H7 (cell line): Measurements from ENCODE around the gene ZNF503. TPM values are rescaled to one million over a fixed set of nuclear protein-coding genes. Genes with fewer than 3 reads are reported as not detected.
A peak's percentile ranks its signal among the peaks of the same experiment; 100 is the strongest.

Experiments
- DNase-seq: peaks from one replicate; pipeline ENCODE4 v3.0.0; 2012
- H3K27me3 ChIP-seq: 2 replicates; pipeline ENCODE4 v1.6.0; 2011; ENCODE audit warnings: mild to moderate bottlenecking, low read length; ENCODE audit not compliant: control insufficient read depth, insufficient read depth
- H3K36me3 ChIP-seq: replicated peaks from 2 replicates; pipeline ENCODE4 v1.5.1; 2011; ENCODE audit warnings: low read length; ENCODE audit not compliant: control insufficient read depth, insufficient read depth
- H3K4me3 ChIP-seq: 2 replicates; pipeline ENCODE4 v1.5.1; 2011; ENCODE audit warnings: low read depth, mild to moderate bottlenecking, control low read depth, low read length, moderate library complexity; ENCODE audit not compliant: insufficient read depth
- total RNA-seq: library from RNA; depleted of rRNA; stranded (reverse); fragments of >200 nt; shearing (Covaris generic); gene quantifications from 2 replicates; pipeline ENCODE4 v1.2.3, GENCODE V29; 2014

The ZNF503 gene
- total RNA-seq, 1 experiment from 2014 or later = 0.03 TPM

DNA sequence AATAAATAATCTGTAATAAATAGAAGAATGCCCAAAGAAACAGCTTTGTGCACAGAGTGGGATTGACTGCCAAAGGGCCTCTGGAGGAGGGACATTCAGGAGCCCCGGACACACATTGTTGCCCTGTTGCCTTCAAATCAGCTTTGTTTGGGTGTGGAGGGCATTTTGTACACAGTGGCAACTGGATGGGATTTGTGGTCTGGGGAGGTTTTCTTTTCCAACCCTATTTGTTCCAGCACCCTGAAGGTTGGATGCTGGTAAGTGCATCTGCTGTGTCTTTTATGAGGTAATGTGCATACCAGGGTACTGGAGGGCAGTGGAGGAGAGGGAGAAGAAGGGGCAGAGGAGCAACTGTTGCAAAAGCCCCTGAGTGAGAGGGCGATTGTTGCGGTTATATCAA, 36.1 kb upstream of the ZNF503 start:
- Histone ChIP-seq H3K27me3 (peaks cover 54% of the 10 kb centered on the region), H3K36me3 (no peaks in the 10 kb centered on the region), H3K4me3 (no peak overlapping the region)
- DNase-seq = no peak

GRCh38 chr10:75436896-75437295, 35.3 kb upstream of the ZNF503 start:
- no peak overlapping the region for H3K4me3 ChIP-seq
- H3K27me3 ChIP-seq = peaks cover 62% of the 10 kb centered on the region
- no peaks in the 10 kb centered on the region for H3K36me3 ChIP-seq
- no peak for DNase-seq

DNA sequence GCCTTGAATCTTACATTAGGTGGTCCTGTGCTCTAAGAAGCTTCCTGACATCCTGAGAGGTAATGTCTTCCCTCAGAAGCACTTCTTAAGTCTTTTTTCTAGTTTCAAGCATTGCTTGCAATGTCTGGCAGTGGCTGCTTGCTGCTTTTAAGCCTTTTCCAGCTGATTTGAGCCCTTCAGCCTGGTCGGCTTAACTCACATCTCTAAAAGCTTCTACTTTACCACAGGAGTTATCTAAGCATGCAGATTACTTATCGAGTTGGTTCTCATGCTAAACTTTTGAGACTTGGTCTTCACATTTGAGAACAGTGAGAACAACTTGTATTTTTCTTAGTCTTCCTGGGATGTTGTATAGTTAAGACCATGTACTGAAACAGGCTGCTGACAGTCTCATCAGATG, 33.7 kb upstream of the ZNF503 start:
- Histone ChIP-seq H3K27me3 (peaks cover 78% of the 10 kb centered on the region), H3K4me3 (no peak overlapping the region), H3K36me3 (no peaks in the 10 kb centered on the region)
- no peak for DNase-seq

DNA sequence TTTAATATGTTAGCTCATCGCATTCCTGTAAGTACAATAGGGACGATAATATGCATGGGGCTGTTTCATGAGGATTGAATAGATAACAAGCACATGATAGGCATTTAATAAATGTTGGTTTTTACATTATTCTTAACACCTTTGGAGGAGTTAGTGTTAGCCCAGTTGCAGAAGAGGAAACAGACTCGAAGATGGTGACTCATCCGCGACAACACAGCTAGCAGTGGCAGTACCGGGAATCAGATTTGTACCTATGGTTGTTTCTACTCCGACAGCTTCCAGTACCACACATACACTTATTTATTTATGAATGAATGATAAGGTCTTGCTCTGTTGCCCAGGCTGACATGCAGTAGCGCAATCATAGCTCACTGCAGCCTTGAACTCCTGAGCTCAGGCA, 32.7 kb upstream of the ZNF503 start:
- H3K27me3 ChIP-seq = peaks cover 83% of the 10 kb centered on the region
- no peaks in the 10 kb centered on the region for H3K36me3 ChIP-seq
- H3K4me3 ChIP-seq = no peak overlapping the region
- DNase-seq = no peak

- no peak overlapping the region for H3K4me3 ChIP-seq
- H3K27me3 ChIP-seq = peaks cover 91% of the 10 kb centered on the region
- DNase-seq = no peak
- no peaks in the 10 kb centered on the region for H3K36me3 ChIP-seq
Measured at GRCh38 chr10:75433216-75433615, 31.7 kb upstream of the ZNF503 start.

DNA sequence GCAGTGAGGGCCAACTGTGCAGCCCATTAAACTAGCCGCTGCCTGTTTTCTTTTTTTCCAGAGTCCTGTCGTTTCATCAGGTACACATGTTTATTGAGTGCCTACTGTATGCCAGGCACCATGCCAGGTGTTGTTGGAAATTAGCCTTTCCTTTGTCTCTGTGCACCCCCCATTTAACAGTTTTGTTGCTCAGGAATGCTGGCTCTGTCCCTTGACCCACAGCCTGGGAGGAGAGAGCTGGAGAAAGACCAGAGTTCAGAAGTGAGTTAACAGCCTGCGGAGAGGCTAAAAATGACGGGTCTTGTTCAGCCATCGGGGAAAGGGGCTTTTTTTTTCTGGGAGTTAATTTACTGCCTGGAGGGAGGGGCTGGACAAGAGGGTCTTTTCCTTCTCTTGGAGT, 31.2 kb upstream of the ZNF503 start:
- DNase-seq = no peak
- Histone ChIP-seq H3K36me3 (no peaks in the 10 kb centered on the region), H3K4me3 (no peak overlapping the region), H3K27me3 (peaks cover 94% of the 10 kb centered on the region)

DNA sequence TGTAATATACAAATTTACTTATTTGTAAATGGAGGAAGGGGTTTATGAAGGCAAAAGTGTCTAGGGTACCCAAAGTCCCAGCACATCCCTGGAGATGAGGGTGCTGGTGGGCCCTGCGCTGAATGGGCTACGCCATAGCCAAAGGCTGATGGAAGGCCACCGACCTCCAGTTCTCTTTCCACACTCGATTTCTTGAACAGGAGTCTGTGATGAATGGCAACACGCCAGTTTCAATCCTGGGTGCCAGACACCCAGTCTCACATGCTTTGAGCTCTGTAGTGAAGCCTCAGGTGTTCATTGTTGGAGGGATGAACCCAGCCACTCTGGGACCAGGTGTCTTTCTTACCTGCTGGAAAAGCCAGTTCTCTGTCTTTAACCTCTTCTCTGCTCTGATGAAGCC, 30.6 kb upstream of the ZNF503 start:
- H3K27me3 ChIP-seq = peaks cover 94% of the 10 kb centered on the region
- no peak for DNase-seq
- no peaks in the 10 kb centered on the region for H3K36me3 ChIP-seq
- no peak overlapping the region for H3K4me3 ChIP-seq

DNA sequence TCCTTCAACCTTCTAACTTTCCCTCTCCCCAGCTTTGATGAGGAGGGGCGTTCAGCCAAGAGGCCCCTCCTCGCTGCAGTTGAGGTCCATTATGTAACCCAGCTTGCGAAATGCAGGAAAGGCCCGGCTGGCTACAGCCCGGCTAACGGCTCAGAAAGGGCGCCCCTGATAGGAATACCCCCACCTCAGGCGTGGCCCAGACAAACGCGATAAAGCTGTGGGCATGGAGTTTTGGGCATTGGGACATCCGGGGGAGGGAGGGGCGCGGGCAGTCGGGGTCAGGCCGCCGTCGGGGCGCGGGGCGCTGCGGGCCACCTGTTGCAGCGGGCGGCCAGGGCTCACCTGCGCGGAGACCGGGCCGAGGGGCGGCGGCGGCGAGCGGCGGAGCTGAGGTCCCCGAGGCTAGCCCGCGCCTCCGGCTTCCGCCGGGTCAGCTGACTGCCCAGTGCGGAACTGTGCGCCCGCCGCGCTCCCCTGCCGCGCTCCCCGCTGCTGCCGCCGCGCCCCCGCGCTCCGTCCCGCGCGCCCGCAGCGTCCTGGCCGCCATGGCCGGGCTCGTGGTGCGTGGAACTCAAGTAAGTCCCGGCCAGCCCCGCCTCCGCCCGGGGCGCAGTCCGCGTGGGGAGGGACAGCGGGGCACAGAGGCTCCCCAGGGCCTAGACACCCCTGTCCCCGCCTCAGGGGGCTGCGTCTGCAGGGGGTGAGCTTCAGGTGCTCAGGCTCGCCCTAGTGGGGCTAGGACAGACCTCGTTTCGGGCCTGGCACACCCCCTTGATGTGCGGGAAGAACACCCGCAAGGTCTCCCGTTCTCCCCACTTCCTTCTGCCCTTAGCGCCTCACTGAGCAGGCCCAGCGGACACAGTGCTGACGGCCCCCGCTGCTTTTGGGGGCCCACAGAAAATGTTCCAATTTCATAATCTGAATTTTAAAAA, 29.9 kb upstream of the ZNF503 start, which contains the start of gene LRMDA:
Gene LRMDA, plus strand, starts transcription at position 445 of the 932 bp plus-strand sequence.
- Histone ChIP-seq H3K4me3 (peak within 1 kb of the TSS; percentile 30), H3K36me3 (no peaks in the 10 kb centered on the region), H3K27me3 (peaks cover 93% of the 10 kb centered on the region)
- peak; percentile 85 for DNase-seq

DNA sequence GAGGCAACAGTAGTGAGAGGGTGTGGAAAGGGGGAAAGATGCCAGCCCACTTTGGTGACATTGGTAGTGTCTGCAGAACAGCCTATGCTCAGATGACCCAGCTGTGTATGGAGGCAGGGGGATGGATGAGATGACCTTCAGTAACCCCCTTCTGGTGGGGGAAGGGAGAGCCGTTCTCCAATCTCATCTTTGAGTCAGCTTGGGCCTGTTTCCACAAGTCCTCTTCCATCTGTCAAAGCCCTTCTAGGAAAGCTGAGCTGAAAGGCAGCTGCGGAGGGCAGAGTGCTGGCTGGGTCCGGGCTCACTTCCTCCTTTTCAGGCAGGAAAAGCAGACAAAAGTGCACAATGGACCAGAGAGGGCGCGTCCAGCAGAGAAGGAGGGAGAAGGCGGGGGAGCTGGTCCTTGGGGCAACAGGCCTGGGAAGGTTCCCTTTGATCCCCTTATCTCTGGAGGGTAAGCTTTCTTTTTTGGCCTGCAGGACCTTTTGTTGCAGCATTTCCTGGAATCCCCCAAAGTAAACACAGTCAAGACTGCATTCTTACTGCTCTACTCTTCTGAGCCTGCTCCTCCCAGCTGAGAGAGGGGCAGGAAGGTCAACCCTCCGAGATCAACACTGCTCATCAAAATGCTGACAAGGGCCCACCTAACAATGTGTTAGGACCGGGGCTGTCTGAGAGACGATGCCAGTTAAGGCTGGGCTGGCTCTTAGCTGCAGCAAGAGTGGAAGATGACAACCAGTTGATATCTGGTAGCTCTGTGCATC, 28.6 kb upstream of the ZNF503 start:
- DNase-seq = peak; percentile 55

DNA sequence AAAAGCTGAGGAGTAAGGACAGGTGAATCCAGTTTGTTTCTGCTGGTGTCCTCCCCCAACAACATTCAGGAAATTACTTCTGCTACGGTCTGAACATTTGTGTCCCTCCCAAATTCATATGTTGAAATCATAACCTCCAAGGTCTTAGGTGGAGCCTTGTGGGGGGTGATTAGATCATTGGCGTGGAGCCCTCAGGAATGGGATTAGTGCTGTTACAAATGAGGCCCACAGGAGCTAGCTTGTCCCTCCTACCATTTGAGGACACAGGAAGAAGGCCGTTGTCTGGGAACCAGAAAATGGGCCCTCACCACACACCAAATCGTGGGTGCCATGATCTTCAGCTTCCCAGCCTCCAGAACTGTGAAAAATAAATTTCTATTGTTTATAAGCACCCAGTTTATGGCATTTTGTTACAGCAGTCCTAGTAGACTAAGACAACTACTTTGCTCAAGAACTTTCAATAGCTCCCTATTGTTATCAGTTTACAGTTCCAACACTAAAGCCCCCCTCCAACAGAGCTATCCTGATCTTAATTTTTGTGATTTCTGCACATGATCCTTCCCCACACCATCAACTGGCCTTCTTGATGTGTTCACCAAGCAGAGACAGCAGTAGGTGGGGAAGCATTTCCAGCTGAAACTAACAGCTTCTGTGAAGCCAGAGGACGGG, 27.7 kb upstream of the ZNF503 start:
- no peak for DNase-seq
- peaks cover 87% of the 10 kb centered on the region for H3K27me3 ChIP-seq
- H3K4me3 ChIP-seq = no peak overlapping the region
- no peaks in the 10 kb centered on the region for H3K36me3 ChIP-seq

More for the DNA sequence above, 28.6 kb upstream of the ZNF503 start:
- Histone ChIP-seq H3K27me3 (peaks cover 90% of the 10 kb centered on the region), H3K4me3 (no peak overlapping the region), H3K36me3 (no peaks in the 10 kb centered on the region)

DNA sequence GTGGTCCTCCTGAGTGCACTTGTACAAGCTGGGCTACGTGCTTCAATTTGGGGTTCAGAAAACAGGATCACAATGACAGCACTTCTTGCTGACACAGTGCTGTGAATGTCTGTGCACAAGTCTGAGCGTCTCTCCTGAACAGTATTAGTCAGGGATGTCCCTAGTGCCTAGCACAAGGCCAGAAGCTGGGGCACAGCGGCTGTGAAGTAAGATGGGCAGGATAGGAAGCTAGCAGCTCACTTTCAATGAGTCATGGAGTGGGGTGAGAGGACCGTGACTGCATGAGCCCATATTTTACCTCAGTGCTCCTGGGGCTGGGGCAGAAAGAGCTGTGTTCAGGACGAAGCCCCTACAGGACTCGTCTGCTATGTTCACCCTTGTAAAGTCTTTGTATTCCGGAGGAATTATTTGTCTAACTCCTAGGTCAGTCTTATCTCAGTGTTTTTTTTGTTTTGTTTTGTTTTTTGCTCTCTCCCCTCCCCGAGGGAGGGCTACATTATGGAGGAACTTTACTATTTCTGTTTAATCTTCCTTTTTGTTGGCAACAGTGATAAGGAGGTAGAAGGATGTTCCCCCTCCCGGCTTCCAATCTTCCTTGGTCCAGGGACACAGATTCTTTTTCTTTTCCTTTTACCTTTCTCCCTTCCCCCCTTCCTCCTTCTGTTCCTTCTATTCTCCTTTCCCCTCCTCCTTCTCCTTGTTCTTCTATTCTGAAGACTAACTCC, 27.0 kb upstream of the ZNF503 start:
- H3K36me3 ChIP-seq = no peaks in the 10 kb centered on the region

GRCh38 chr10:75427951-75428350, 26.4 kb upstream of the ZNF503 start:
- peaks cover 84% of the 10 kb centered on the region for H3K27me3 ChIP-seq
- H3K4me3 ChIP-seq = no peak overlapping the region
- no peak for DNase-seq
- no peaks in the 10 kb centered on the region for H3K36me3 ChIP-seq

More for the DNA sequence above, 27.0 kb upstream of the ZNF503 start:
- no peak for DNase-seq
- peaks cover 85% of the 10 kb centered on the region for H3K27me3 ChIP-seq
- no peak overlapping the region for H3K4me3 ChIP-seq

DNA sequence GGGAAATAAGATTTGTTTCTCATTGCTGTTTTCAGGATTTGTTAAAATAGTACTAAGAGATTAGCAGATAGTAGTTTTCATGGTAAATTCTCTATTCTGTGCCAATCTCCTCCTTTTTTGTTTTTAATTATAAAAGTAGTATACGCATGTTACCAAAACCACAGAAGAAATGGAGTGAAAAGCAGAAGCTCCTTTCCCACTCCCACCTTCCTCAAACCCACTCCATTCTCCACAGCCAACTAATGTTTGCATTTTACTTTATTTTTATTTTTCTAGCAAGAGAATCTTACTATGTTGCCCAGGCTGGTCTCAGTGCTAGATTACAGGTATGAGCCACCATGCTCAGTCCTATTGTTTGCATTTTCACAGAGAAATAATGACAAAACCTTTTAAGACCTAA, 25.3 kb upstream of the ZNF503 start:
- H3K36me3 ChIP-seq = no peaks in the 10 kb centered on the region

More for the DNA sequence above, 25.3 kb upstream of the ZNF503 start:
- DNase-seq = no peak
- no peak overlapping the region for H3K4me3 ChIP-seq
- H3K27me3 ChIP-seq = peaks cover 80% of the 10 kb centered on the region
